ENCODE data around the gene TXK. TPM values are rescaled to one million over a fixed set of nuclear protein-coding genes. Genes with fewer than 3 reads are reported as not detected.

Gene TXK
- total and polyA plus RNA-seq, 2 donors = 6.9 to 24.7 TPM

- Histone ChIP-seq H3K4me3 (ENCODE audit: low read length in 2 of 2) (no peak overlapping the region), H3K27me3 (ENCODE audit: control insufficient read depth in 2 of 2, insufficient read depth in 1 of 2, low read length in 1 of 2) (no peaks in the 10 kb centered on the region), H3K36me3 (ENCODE audit: control insufficient read depth in 2 of 2, insufficient read depth in 2 of 2, low read length in 1 of 2) (no peaks in the 10 kb centered on the region), H3K9me3 (ENCODE audit: control insufficient read depth in 2 of 2, insufficient read depth in 1 of 2, low read length in 1 of 2) (no peaks in the 10 kb centered on the region), H3K27ac (ENCODE audit: low read depth in 1 of 2, low read length in 1 of 2) (no peak overlapping the region), H3K4me1 (ENCODE audit: control insufficient read depth in 2 of 2, insufficient read depth in 2 of 2, low read length in 2 of 2) (no peaks in the 10 kb centered on the region)
- DNase-seq (ENCODE audit: low read depth in 6 of 9, low spot score in 9 of 9) = peak in 1 of 9 donors; percentile 20
- 96% methylated on average over 3 of the region's 3 CpGs for WGBS
Measured at GRCh38 chr4:48103483-48104139, 30.4 kb downstream of the TXK start.

GRCh38 chr4:48102303-48102702 lies 31.7 kb downstream of the TXK start:
- H3K27me3 ChIP-seq (ENCODE audit: control insufficient read depth in 2 of 2, insufficient read depth in 1 of 2, low read length in 1 of 2) = no peaks in the 10 kb centered on the region
- H3K4me3 ChIP-seq (ENCODE audit: low read length in 2 of 2) = no peak overlapping the region
- H3K27ac ChIP-seq (ENCODE audit: low read depth in 1 of 2, low read length in 1 of 2) = no peak overlapping the region
- 95% methylated on average over 3 of the region's 3 CpGs for WGBS
- DNase-seq (ENCODE audit: low read depth in 6 of 9, low spot score in 9 of 9) = no peak
- no peaks in the 10 kb centered on the region for H3K36me3 ChIP-seq (ENCODE audit: control insufficient read depth in 2 of 2, insufficient read depth in 2 of 2, low read length in 1 of 2)
- H3K9me3 ChIP-seq (ENCODE audit: control insufficient read depth in 2 of 2, insufficient read depth in 1 of 2, low read length in 1 of 2) = no peaks in the 10 kb centered on the region
- no peaks in the 10 kb centered on the region for H3K4me1 ChIP-seq (ENCODE audit: control insufficient read depth in 2 of 2, insufficient read depth in 2 of 2, low read length in 2 of 2)

- H3K4me1 ChIP-seq (ENCODE audit: control insufficient read depth in 2 of 2, insufficient read depth in 2 of 2, low read length in 2 of 2) = no peaks in the 10 kb centered on the region
- no peaks in the 10 kb centered on the region for H3K36me3 ChIP-seq (ENCODE audit: control insufficient read depth in 2 of 2, insufficient read depth in 2 of 2, low read length in 1 of 2)
- no peak overlapping the region for H3K27ac ChIP-seq (ENCODE audit: low read depth in 1 of 2, low read length in 1 of 2)
- no peak for DNase-seq (ENCODE audit: low read depth in 6 of 9, low spot score in 9 of 9)
- H3K27me3 ChIP-seq (ENCODE audit: control insufficient read depth in 2 of 2, insufficient read depth in 1 of 2, low read length in 1 of 2) = no peaks in the 10 kb centered on the region
- no peaks in the 10 kb centered on the region for H3K9me3 ChIP-seq (ENCODE audit: control insufficient read depth in 2 of 2, insufficient read depth in 1 of 2, low read length in 1 of 2)
- WGBS = 100% methylated on average over 1 of the region's 1 CpG
- no peak overlapping the region for H3K4me3 ChIP-seq (ENCODE audit: low read length in 2 of 2)
Measured at GRCh38 chr4:48100256-48100655, 33.8 kb downstream of the TXK start.

DNA sequence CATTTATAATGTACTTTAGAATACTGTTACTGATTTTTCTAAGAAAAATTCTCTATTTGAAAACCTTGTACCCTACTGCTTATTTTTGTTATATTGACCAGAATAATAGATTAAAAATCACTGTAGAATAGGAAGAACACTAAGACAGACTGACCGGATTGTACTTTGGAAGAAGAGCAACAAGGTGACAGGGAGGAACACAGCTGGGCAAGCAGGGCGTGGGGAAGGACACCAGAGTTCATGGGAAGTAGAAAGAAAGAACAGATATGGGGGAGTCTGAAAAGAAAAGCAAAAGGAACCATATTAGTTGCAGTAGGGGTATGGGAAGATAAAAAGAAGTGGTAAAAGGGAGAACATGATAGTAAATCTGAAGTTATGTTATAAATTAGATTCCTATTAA lies 38.6 kb downstream of the TXK start:
- Histone ChIP-seq H3K27me3 (ENCODE audit: control insufficient read depth in 2 of 2, insufficient read depth in 1 of 2, low read length in 1 of 2) (no peaks in the 10 kb centered on the region), H3K36me3 (ENCODE audit: control insufficient read depth in 2 of 2, insufficient read depth in 2 of 2, low read length in 1 of 2) (no peaks in the 10 kb centered on the region), H3K9me3 (ENCODE audit: control insufficient read depth in 2 of 2, insufficient read depth in 1 of 2, low read length in 1 of 2) (no peaks in the 10 kb centered on the region), H3K27ac (ENCODE audit: low read depth in 1 of 2, low read length in 1 of 2) (no peak overlapping the region), H3K4me3 (ENCODE audit: low read length in 2 of 2) (no peak overlapping the region), H3K4me1 (ENCODE audit: control insufficient read depth in 2 of 2, insufficient read depth in 2 of 2, low read length in 2 of 2) (no peaks in the 10 kb centered on the region)
- DNase-seq (ENCODE audit: low read depth in 6 of 9, low spot score in 9 of 9) = no peak
- WGBS = 98% methylated on average over 2 of the region's 2 CpGs

DNA sequence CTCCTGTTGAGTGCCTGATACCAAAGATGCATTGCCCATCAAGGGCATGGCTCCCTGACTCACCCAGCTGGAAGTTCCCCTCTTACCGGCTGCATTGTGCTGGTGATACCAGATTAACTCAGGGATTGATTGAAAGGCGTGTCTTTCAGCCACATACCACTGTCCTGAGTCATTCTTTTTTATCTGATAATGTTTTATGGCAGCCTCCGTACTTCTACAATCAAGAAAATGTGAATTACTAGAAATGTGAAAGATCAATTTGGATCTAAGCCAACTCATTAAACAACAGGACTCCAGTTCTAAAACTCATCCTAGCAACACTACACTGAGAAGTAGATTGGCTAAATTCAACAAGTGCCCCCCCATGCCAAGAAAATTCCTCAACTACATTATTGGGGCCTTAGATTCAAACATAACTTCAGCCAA lies 40.0 kb downstream of the TXK start:
- Histone ChIP-seq H3K27me3 (ENCODE audit: control insufficient read depth in 2 of 2, insufficient read depth in 1 of 2, low read length in 1 of 2) (no peaks in the 10 kb centered on the region), H3K27ac (ENCODE audit: low read depth in 1 of 2, low read length in 1 of 2) (no peak overlapping the region), H3K4me3 (ENCODE audit: low read length in 2 of 2) (no peak overlapping the region), H3K9me3 (ENCODE audit: control insufficient read depth in 2 of 2, insufficient read depth in 1 of 2, low read length in 1 of 2) (no peaks in the 10 kb centered on the region), H3K36me3 (ENCODE audit: control insufficient read depth in 2 of 2, insufficient read depth in 2 of 2, low read length in 1 of 2) (no peaks in the 10 kb centered on the region), H3K4me1 (ENCODE audit: control insufficient read depth in 2 of 2, insufficient read depth in 2 of 2, low read length in 2 of 2) (no peaks in the 10 kb centered on the region)
- no peak for DNase-seq (ENCODE audit: low read depth in 6 of 9, low spot score in 9 of 9)
- WGBS = 93% methylated on average over 3 of the region's 3 CpGs

- H3K27ac ChIP-seq (ENCODE audit: low read depth in 1 of 2, low read length in 1 of 2) = no peak overlapping the region
- H3K4me1 ChIP-seq (ENCODE audit: control insufficient read depth in 2 of 2, insufficient read depth in 2 of 2, low read length in 2 of 2) = no peaks in the 10 kb centered on the region
- no peak for DNase-seq (ENCODE audit: low read depth in 6 of 9, low spot score in 9 of 9)
- 95% methylated on average over 5 of the region's 5 CpGs for WGBS
- no peak overlapping the region for H3K4me3 ChIP-seq (ENCODE audit: low read length in 2 of 2)
- peaks cover 0 to 6% of the 10 kb centered on the region in 2 donors for H3K36me3 ChIP-seq (ENCODE audit: control insufficient read depth in 2 of 2, insufficient read depth in 2 of 2, low read length in 1 of 2)
- H3K9me3 ChIP-seq (ENCODE audit: control insufficient read depth in 2 of 2, insufficient read depth in 1 of 2, low read length in 1 of 2) = no peaks in the 10 kb centered on the region
- no peaks in the 10 kb centered on the region for H3K27me3 ChIP-seq (ENCODE audit: control insufficient read depth in 2 of 2, insufficient read depth in 1 of 2, low read length in 1 of 2)
Measured at GRCh38 chr4:48090621-48091020, 43.4 kb downstream of the TXK start.

DNA sequence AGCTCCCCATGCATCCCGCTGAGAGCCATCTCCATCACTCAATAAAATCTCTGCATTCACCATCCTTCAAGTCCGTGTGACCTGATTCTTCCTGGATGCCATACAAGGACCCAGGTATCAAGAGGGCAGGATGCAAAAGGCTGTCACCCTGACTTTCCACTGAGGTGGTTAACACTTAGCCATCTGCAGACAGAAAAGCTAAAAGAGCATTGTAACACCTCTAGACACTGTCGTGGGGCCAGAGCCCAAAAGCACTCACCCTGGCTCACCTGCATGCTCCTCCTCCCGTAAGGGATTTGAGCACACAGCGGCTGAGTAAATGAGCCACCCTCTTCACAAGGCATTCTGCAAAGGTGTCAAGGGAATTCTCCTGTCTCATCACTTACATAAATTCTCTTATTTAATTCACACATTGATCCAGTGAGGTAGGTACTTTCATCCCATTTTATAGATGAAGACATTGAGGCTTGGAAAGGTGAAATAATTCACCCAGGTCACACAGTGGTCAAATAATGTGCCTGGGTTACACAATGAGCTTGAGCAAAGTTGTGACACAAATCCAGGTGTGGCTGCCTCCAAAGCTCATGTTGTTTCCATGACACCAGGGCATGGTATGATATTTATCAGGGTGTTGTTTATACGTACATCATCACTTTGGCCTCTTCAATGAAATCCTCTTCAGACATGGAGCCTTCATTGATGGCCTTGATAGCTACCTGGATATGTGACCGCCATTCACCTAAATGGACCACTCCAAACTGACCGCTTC lies 48.0 kb downstream of the TXK start:
- WGBS = 73% methylated on average over 8 of the region's 8 CpGs
- H3K27ac ChIP-seq (ENCODE audit: low read depth in 1 of 2, low read length in 1 of 2) = no peak overlapping the region

DNA sequence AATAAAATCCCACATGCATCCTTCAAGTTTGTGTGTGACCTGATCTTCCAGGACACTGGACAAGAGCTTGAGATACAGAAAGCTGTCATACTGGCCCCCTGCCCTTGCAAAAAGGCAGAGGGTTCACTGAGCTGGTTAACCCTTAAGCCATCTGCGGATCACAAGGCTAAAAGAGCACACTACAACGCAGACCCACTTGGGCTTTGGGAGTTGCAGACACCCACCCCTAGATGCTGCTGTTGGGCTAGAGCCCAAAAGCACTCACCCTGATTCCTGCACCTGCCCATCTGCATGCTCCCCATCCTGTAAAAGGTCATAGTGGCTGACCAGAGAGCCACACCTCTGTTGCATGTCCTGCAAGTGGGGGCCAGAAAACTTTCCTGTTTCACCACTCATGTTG lies 51.1 kb downstream of the TXK start:
- Histone ChIP-seq H3K9me3 (ENCODE audit: control insufficient read depth in 2 of 2, insufficient read depth in 1 of 2, low read length in 1 of 2) (no peaks in the 10 kb centered on the region), H3K27me3 (ENCODE audit: control insufficient read depth in 2 of 2, insufficient read depth in 1 of 2, low read length in 1 of 2) (no peaks in the 10 kb centered on the region), H3K4me3 (ENCODE audit: low read length in 2 of 2) (no peak overlapping the region), H3K4me1 (ENCODE audit: control insufficient read depth in 2 of 2, insufficient read depth in 2 of 2, low read length in 2 of 2) (no peaks in the 10 kb centered on the region), H3K27ac (ENCODE audit: low read depth in 1 of 2, low read length in 1 of 2) (no peak overlapping the region), H3K36me3 (ENCODE audit: control insufficient read depth in 2 of 2, insufficient read depth in 2 of 2, low read length in 1 of 2) (peaks cover 0 to 6% of the 10 kb centered on the region in 2 donors)
- WGBS = 97% methylated on average over 2 of the region's 2 CpGs
- no peak for DNase-seq (ENCODE audit: low read depth in 6 of 9, low spot score in 9 of 9)

More for the DNA sequence above, 48.0 kb downstream of the TXK start:
- H3K36me3 ChIP-seq (ENCODE audit: control insufficient read depth in 2 of 2, insufficient read depth in 2 of 2, low read length in 1 of 2) = peaks cover 0 to 6% of the 10 kb centered on the region in 2 donors
- H3K4me3 ChIP-seq (ENCODE audit: low read length in 2 of 2) = no peak overlapping the region
- no peaks in the 10 kb centered on the region for H3K4me1 ChIP-seq (ENCODE audit: control insufficient read depth in 2 of 2, insufficient read depth in 2 of 2, low read length in 2 of 2)
- no peaks in the 10 kb centered on the region for H3K9me3 ChIP-seq (ENCODE audit: control insufficient read depth in 2 of 2, insufficient read depth in 1 of 2, low read length in 1 of 2)
- no peaks in the 10 kb centered on the region for H3K27me3 ChIP-seq (ENCODE audit: control insufficient read depth in 2 of 2, insufficient read depth in 1 of 2, low read length in 1 of 2)
- no peak for DNase-seq (ENCODE audit: low read depth in 6 of 9, low spot score in 9 of 9)

DNA sequence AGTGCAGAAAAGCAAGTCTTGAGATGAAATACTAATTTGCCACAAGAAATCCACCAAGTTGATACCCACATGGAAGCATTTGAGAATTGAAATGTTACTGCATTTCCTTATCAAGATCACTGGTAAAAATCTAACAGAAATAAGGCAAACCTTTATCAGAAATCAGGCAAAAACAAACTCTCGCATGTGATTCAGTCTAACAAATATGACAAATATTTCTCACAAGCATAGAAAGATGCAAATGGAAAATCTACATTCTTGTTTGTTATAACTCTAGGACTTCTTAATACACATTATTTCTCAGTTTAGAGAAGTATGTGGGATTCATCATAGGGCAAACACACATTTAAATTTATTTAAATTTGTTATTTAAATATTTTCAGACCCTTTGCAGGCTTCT lies 52.9 kb downstream of the TXK start:
- peaks cover 0 to 3% of the 10 kb centered on the region in 2 donors for H3K36me3 ChIP-seq (ENCODE audit: control insufficient read depth in 2 of 2, insufficient read depth in 2 of 2, low read length in 1 of 2)
- no peak overlapping the region for H3K4me3 ChIP-seq (ENCODE audit: low read length in 2 of 2)
- no peaks in the 10 kb centered on the region for H3K27me3 ChIP-seq (ENCODE audit: control insufficient read depth in 2 of 2, insufficient read depth in 1 of 2, low read length in 1 of 2)
- no peaks in the 10 kb centered on the region for H3K9me3 ChIP-seq (ENCODE audit: control insufficient read depth in 2 of 2, insufficient read depth in 1 of 2, low read length in 1 of 2)
- no peak overlapping the region for H3K27ac ChIP-seq (ENCODE audit: low read depth in 1 of 2, low read length in 1 of 2)
- DNase-seq (ENCODE audit: low read depth in 6 of 9, low spot score in 9 of 9) = no peak
- H3K4me1 ChIP-seq (ENCODE audit: control insufficient read depth in 2 of 2, insufficient read depth in 2 of 2, low read length in 2 of 2) = no peaks in the 10 kb centered on the region
- WGBS = 97% methylated on average over 1 of the region's 1 CpG
